ENCODE data around the gene GLIS1. TPM values are rescaled to one million over a fixed set of nuclear protein-coding genes. Genes with fewer than 3 reads are reported as not detected.

The GLIS1 gene
- total RNA-seq, 1 experiment from 2014 or later, result 1.7 TPM

DNA sequence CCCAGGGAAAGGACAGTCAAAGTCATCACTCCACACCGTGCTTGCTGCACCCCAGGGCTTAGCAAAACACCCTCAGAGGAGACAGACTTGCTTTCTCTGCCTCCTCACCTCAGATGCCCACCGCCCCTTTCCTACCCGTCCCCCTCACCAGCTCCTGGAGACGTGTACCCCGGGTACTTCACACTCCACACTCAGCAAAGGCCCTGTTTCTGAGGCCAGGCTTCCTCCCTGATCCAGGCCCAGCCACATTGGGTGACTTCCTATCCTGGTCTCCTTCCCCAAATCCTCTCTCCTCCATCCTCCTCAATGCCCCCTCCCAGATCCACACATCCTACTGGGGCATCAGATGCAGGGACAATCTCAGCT, 163.0 kb downstream of the GLIS1 start:
- POLR2A ChIA-PET (ENCODE audit: unreplicated experiment), result no interaction called here
- no TSS peak for BruUV-seq (replicated peaks)

DNA sequence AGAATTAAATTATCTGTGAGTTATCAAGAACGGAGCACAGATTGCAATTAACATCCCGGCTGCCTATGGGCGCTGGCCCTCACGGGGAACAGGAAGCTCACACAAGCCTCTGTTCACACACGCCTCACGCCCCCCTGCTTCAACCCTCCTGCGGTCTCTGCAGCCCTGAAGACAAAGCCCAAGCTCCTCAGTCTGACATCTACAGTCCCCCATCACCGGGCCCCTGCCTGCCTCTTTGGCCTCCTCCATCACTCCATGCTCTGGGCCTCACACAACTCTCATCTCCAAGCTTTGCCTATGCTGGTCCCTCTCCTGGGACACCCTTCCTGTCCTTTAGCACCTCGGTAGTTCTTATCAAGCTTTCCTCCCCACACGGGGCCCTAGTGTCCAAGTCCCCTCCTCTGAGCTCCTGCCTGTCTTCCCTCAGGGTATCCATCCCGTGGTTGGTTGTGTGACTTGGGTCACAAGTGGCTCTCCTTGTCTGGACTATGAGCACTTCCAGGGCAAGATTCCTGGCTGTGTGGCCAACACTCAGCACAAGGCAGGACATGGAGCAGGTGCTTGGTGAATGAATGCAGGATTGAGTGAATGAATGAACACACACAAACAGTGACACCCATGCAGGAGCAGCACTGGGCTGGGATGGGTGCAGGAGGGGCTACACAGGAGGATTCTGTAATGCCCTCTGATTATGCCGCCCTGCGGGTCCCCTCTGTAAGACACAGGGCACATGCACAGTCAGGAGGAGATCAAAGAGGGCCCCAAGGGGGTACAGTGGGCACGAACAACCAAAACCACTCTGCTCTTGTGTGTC, 163.6 kb downstream of the GLIS1 start:
- BruUV-seq (replicated peaks), result no TSS peak
- Histone ChIP-seq H3K4me1 (ENCODE audit: insufficient read depth, low read length) (0 out of 2 replicates have a peak, but pooled peaks cover 9% of the 10 kb centered on the region), H3K4me3 (ENCODE audit: low read length) (no peak overlapping the region), H3K27ac (ENCODE audit: low read length) (no peak overlapping the region), H3K9ac (ENCODE audit: low read length) (no peak overlapping the region), H3K9me2 (replicated peaks; ENCODE audit: low read length) (no peaks in the 10 kb centered on the region), H3K4me2 (ENCODE audit: low read length) (no peak overlapping the region), H4K20me1 (ENCODE audit: low read length) (no peaks in the 10 kb centered on the region), H3F3A (ENCODE audit: low read length, unreplicated experiment) (no peaks in the 10 kb centered on the region), H3K9me3 (ENCODE audit: low read length) (no peaks in the 10 kb centered on the region), H3K79me2 (ENCODE audit: low read length) (no peaks in the 10 kb centered on the region), H3K27me3 (ENCODE audit: low read length) (no peaks in the 10 kb centered on the region), H2AFZ (ENCODE audit: low read length) (no peak overlapping the region), H3K36me3 (ENCODE audit: low read depth, low read length) (no peaks in the 10 kb centered on the region)
- TF ChIP-seq, protein P1, sequence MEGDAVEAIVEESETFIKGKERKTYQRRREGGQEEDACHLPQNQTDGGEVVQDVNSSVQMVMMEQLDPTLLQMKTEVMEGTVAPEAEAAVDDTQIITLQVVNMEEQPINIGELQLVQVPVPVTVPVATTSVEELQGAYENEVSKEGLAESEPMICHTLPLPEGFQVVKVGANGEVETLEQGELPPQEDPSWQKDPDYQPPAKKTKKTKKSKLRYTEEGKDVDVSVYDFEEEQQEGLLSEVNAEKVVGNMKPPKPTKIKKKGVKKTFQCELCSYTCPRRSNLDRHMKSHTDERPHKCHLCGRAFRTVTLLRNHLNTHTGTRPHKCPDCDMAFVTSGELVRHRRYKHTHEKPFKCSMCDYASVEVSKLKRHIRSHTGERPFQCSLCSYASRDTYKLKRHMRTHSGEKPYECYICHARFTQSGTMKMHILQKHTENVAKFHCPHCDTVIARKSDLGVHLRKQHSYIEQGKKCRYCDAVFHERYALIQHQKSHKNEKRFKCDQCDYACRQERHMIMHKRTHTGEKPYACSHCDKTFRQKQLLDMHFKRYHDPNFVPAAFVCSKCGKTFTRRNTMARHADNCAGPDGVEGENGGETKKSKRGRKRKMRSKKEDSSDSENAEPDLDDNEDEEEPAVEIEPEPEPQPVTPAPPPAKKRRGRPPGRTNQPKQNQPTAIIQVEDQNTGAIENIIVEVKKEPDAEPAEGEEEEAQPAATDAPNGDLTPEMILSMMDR (conservative IDR thresholded peaks at IDR 0.05; ENCODE audit: low read depth, low read length), result no peak
- TF ChIP-seq EZH2 (IDR thresholded peaks at IDR 0.05; ENCODE audit: low read length, unreplicated experiment) (no peak), EZH2phosphoT487 (IDR thresholded peaks at IDR 0.05; ENCODE audit: borderline replicate concordance, low read length) (no peak)
- intact Hi-C loops (cut with micrococcal nuclease), result no loop called here
- ChIA-PET CTCF (no interaction called here), POLR2A (ENCODE audit: unreplicated experiment) (no interaction called here)
- ATAC-seq, result no peak
- no peak for DNase-seq

More for the DNA sequence above, 163.0 kb downstream of the GLIS1 start:
- Histone ChIP-seq H4K20me1 (ENCODE audit: low read length) (no peaks in the 10 kb centered on the region), H3K27me3 (ENCODE audit: low read length) (no peaks in the 10 kb centered on the region), H3K4me1 (ENCODE audit: insufficient read depth, low read length) (0 out of 2 replicates have a peak, but pooled peaks cover 9% of the 10 kb centered on the region), H3F3A (ENCODE audit: low read length, unreplicated experiment) (no peaks in the 10 kb centered on the region), H3K9me2 (replicated peaks; ENCODE audit: low read length) (no peaks in the 10 kb centered on the region), H3K4me2 (ENCODE audit: low read length) (no peak overlapping the region), H3K9ac (ENCODE audit: low read length) (no peak overlapping the region), H3K79me2 (ENCODE audit: low read length) (no peaks in the 10 kb centered on the region), H3K9me3 (ENCODE audit: low read length) (no peaks in the 10 kb centered on the region), H3K27ac (ENCODE audit: low read length) (no peak overlapping the region), H3K4me3 (ENCODE audit: low read length) (no peak overlapping the region), H2AFZ (ENCODE audit: low read length) (no peak overlapping the region), H3K36me3 (ENCODE audit: low read depth, low read length) (no peaks in the 10 kb centered on the region)
- ATAC-seq, result no peak
- CTCF ChIA-PET, result no interaction called here
- TF ChIP-seq, protein P1 (conservative IDR thresholded peaks at IDR 0.05; ENCODE audit: low read depth, low read length), result no peak
- TF ChIP-seq EZH2phosphoT487 (IDR thresholded peaks at IDR 0.05; ENCODE audit: borderline replicate concordance, low read length) (no peak), EZH2 (IDR thresholded peaks at IDR 0.05; ENCODE audit: low read length, unreplicated experiment) (no peak)
- DNase-seq, result no peak
- intact Hi-C loops (cut with micrococcal nuclease), result no loop called here

DNA sequence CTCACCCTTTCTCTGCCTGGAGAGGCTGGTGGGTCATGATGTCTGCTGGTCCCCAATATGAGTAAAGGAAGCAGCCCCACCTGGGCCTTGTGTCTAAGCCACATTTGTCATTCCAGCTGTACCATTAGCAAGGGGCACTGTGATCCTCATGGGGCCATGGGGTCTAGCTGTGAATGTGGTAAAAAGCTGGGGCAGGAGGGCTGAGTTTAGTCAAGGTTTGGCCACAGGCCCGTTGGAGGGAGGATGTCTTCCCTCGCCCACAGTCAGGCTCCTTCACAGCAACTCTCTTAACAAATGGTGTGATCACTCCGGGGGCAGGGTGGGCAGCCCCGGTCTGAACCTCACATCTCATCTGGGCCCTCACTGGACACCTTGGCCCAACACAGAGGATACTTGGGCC, 164.3 kb downstream of the GLIS1 start:
- ChIA-PET POLR2A (ENCODE audit: unreplicated experiment) (no interaction called here), CTCF (no interaction called here)
- ATAC-seq (no peak), DNase-seq (no peak)
- Histone ChIP-seq H3F3A (ENCODE audit: low read length, unreplicated experiment) (no peaks in the 10 kb centered on the region), H3K27ac (ENCODE audit: low read length) (no peak overlapping the region), H3K9me2 (replicated peaks; ENCODE audit: low read length) (no peaks in the 10 kb centered on the region), H2AFZ (ENCODE audit: low read length) (no peak overlapping the region), H4K20me1 (ENCODE audit: low read length) (no peaks in the 10 kb centered on the region), H3K4me1 (ENCODE audit: insufficient read depth, low read length) (0 out of 2 replicates have a peak, but pooled peaks cover 9% of the 10 kb centered on the region), H3K79me2 (ENCODE audit: low read length) (no peaks in the 10 kb centered on the region), H3K4me2 (ENCODE audit: low read length) (no peak overlapping the region), H3K4me3 (ENCODE audit: low read length) (no peak overlapping the region), H3K9me3 (ENCODE audit: low read length) (no peaks in the 10 kb centered on the region), H3K36me3 (ENCODE audit: low read depth, low read length) (no peaks in the 10 kb centered on the region), H3K27me3 (ENCODE audit: low read length) (no peaks in the 10 kb centered on the region), H3K9ac (ENCODE audit: low read length) (no peak overlapping the region)
- intact Hi-C loops (cut with micrococcal nuclease), result no loop called here
- no peak for TF ChIP-seq EZH2phosphoT487 (IDR thresholded peaks at IDR 0.05; ENCODE audit: borderline replicate concordance, low read length)
- no peak for TF ChIP-seq EZH2 (IDR thresholded peaks at IDR 0.05; ENCODE audit: low read length, unreplicated experiment)
- TF ChIP-seq, protein P1 (conservative IDR thresholded peaks at IDR 0.05; ENCODE audit: low read depth, low read length), result no peak
- no TSS peak for BruUV-seq (replicated peaks)
